Head of caudate nucleus (tissue), 42 donors: ENCODE measurements around the gene SYT1.
A peak's percentile ranks its signal among the peaks of the same experiment; 100 is the strongest.

Source experiments
- DNase-seq, 42 donors: peaks; one replicate each; pipeline versions ENCODE4 v3.0.0 to v3.0.0-alpha.2; 2020 to 2021; ENCODE audit warnings: mixed read lengths in 7 of 42
- intact Hi-C: fragments of 100-400 bp; cut with DNase I; formaldehyde crosslinking; loops from one replicate; pipeline ENCODE4 v1.15.0; 2022

Gene SYT1

GRCh38 chr12:79114896-79115295 lies 250.3 kb downstream of the SYT1 start:
- intact Hi-C loops = no loop called here
- no peak for DNase-seq

DNA sequence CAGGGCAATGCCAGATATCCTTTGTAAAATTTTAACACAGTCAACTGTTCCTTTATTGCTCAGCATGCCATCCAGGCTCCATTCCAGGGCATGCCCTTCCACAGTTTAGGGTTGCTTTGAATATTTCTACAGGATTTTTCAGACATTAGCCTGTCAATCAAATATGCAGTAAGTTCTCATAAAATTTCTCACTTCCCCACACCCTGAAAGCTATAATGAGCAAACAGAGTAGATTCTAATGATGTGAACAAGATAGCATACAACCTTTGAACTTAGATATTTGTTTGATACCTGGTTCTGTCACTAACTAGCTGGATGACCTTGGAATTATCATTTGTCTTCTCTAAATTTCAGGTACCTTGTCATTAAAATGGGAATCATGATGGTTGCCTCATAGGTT lies 251.2 kb downstream of the SYT1 start:
- DNase-seq = no peak
- intact Hi-C loops = no loop called here

- DNase-seq = no peak
- intact Hi-C loops = no loop called here
Observed at GRCh38 chr12:79119796-79120195, 255.2 kb downstream of the SYT1 start.

DNA sequence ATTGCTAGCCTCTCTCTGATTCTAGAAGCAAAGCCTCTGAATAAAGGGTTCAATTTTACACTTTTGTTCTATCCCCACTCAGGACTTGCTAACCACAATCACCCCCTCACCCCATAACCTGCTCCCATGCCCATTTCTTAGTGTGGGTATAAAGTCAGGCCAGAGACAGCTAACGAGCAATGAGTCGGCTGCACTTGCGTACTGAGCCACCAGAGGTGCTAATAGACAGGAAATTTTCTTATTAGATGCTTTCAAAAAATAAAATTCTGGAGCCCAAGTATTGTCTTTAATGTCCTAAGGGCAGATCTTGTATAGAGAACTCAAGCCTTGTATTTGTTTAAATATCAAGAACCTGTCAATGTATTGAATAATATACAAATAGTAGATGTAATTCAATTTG lies 256.9 kb downstream of the SYT1 start:
- intact Hi-C loops = no loop called here

DNA sequence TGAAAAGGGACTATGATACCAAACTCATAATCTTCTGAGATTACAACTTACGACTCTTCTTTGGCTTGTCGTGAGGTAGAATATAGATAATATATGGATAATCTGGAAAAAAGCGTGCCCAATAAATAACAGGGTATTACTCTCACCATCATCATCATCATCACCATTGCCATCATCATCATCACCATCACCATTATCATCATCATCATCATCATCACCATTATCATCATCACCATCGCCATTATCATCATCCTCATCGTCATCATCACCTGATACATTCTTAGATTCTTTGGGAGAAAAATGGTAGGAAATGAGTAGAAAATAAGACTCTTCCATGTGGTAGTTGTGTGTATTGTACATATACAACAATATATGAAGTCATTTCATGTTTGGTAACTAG lies 259.8 kb downstream of the SYT1 start:
- DNase-seq = no peak
- intact Hi-C loops = no loop called here

More for the DNA sequence above, 256.9 kb downstream of the SYT1 start:
- DNase-seq = peak in 8 of 42 donors; percentile 11 to 34 (median 23)

DNA sequence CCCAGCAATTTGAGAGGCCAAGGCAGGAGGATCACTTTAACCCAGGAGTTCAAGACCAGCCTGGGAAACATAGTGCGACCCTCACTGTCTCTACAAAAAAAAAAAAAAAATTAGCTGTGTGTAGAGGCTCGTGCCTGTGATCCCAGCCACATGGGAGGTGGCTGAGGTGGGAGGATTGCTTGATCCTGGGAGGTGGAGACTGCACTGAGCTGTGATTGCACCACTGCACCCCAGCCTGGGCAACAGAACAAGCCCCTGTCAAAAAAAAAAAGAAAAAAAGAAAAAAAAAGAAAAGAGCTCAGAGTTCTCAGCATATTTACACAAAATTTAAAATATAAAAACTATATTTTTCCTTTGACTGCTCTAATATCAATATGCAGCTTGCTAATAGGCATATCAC lies 260.8 kb downstream of the SYT1 start:
- intact Hi-C loops = no loop called here
- no peak for DNase-seq

DNA sequence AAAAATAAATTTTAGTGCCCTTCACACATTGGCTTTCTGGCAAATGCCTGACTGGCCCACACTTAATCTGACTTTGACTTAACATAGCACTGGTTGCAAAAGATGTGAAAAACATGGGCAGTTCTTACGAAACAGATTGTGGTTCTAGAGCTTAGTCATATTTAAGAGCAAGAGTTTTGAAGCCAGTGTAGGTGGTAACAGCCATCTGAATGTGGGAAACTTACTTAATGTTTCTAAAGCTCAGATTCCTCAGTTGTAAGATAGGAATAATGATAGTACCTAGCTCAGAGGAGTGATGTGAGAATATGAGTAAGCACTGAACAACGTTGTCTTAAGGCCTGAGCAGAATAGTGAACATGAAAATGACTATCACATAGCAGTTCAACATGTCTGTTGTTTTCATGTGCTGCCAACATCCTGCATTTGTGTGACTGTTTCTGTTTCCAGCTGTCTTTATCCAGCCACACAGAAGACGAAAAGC lies 262.7 kb downstream of the SYT1 start:
- peak in 1 of 42 donors; percentile 5 for DNase-seq

DNA sequence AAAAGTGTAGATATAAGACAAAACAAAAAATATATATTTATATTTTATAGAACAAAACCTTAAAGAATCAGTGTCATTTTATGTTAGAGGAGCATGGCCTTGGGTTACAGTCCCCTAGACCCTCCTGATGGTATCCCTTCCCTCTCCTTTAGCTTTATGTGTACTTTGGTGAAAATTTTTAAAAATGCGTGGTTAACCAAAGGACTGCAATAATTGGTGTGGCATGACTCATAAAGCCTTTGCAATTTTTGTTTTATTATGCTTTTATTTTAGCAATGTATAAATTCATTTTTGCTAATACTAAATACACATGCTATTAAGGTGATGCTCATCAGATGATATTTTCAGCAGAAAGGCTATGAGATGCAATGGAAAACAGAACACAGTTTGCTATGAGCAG lies 264.4 kb downstream of the SYT1 start:
- intact Hi-C loops = no loop called here
- no peak for DNase-seq

More for the DNA sequence above, 262.7 kb downstream of the SYT1 start:
- intact Hi-C loops = no loop called here

DNA sequence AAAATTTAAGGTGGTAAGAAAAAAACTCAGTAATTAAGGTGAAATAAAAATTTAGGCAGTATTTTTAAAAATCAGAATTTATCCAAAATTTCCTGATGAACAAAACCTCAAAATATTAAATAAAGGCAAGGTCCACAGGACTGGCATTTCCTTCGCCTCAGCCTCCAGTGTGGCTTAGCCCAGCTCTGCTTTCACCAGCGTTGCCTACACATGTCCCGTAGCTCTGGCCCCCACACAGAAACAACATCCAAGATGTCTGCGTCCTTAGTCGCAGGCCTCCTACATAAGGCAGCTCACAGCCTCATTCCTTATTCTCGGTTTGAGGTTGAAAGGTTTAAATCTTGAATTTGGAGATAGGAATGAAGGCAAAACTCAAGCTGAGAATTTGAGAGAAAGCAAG lies 274.3 kb downstream of the SYT1 start:
- DNase-seq = no peak
- intact Hi-C loops = no loop called here

DNA sequence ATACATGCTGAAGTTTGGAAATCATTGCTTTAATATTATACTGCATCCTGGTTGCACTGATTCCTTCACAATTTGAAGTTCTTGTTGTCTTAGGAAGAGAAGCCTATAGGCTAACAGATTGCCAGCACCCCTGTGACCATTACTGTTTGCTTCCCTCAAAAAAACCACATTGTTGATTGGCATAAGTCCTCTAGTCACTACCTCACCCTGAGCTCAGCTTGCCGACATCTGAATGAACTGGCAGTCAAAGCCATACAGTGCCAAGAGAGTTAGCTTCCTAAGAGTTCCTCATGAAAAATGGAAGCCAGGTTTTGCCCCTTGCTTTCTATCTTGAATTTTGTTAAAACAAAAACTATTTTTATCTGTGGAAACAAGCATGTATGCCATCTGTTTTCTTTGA lies 276.1 kb downstream of the SYT1 start:
- DNase-seq = no peak
- intact Hi-C loops = no loop called here

- no peak for DNase-seq
- intact Hi-C loops = no loop called here
Observed at GRCh38 chr12:79141776-79142175, 277.2 kb downstream of the SYT1 start.

GRCh38 chr12:79143803-79144202 lies 279.2 kb downstream of the SYT1 start:
- intact Hi-C loops = no loop called here
- DNase-seq = no peak

GRCh38 chr12:79151956-79152355 lies 287.4 kb downstream of the SYT1 start:
- DNase-seq = no peak
- intact Hi-C loops = no loop called here

DNA sequence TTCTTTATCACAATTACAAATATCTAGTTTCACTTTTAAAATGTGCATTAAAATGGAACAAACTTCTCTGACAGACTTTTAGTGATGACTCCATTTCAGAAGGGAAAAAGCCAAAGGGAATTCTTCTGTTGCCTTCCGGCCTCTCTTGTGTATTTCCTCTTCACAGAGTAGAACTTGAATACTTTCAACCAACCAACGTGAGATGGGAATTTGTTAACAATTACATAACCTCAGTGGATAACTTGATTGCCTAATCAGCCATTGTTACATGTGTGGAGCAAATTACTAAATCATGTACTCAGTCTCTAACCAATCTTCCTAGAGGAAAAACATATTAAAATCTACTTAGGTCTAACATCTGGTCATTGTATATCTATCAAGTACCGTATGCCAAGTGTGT lies 291.1 kb downstream of the SYT1 start:
- no peak for DNase-seq
- intact Hi-C loops = no loop called here

DNA sequence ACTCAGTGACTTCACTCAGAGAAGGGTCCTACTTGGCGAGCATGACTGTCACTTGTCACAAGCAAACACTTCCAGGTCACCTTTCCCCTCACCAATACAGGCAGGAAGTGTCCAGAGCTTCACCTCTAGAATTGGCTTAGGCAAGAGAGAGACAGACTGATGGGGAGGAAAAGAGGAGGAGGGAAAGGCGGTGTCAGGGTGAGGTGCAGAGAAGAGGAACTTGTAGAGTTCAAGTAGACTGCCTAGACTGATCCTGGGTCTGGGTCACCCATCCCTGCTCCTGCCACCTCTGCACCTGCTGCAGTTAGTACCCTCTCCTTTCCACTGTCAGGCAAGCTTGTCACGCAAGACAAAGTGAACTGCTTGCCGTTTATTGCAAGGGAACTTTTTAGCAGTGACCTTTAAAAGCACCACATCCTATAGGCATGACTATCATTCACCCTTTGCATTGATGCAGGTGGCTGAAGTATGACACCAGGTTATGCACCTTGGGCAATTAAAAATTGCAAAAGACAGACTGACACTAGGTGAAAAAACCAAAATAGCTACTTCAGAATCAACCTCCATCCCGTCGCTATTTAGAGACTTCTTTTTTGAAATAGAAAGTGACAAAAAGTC lies 292.4 kb downstream of the SYT1 start:
- intact Hi-C loops = no loop called here
- DNase-seq = no peak

DNA sequence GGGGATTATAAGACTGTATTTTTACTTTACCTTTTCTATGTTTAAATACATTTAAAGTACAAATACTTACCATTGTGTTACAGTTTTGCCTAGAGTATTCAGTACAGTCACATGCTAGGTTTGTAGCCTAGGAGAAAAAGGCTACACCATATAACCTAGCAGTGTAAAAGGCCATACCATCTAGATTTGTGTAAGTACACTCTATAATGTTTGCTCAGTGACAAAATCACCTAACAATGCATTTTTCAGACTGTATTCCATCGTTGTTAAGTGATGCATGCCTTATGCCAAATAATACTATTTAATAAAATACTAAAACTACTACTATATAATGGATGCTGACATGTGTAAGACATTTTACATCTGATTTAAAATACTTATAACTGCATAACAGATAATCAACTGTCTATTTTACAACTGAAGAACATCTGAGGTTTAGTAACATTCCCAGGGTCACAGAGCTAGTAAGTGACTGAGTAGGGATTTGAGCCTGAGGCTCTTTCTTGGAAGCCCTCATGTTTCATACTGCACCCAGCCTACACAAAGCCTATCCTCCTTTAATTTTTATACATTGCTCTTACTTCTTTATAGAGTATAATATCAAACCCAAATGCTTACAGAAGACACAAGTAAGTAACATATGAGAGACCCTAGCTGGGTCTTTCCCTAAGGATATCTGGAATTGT lies 296.8 kb downstream of the SYT1 start:
- intact Hi-C loops = no loop called here

DNA sequence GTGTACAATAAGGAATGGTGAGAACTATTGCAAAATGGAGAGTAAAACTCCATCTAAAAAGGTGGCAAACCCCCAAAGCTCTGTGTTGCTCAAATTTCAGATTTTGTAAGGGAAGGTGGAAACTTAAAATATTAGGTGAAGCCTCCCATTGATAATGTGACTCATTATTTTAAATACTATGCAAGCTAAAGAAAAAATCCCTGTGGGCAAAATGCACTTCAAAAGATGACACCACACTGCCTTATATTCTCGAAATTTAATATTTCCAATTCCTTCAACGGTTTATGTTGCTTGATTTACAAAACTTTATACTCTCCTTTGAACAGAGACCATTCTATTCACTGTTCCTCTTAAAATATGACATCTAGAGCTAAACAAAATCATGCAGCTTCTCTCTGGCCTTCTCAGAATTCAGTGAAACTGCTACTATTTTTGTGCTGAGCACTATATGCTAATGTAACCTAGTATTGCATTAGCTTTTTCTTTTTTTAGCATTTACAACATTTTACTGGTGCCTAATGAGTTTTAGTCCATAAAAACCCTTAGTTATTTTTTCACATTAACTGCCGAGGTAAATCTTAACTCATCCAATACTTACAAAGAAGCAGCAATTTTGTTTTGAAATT lies 297.7 kb downstream of the SYT1 start:
- no peak for DNase-seq
- intact Hi-C loops = no loop called here

More for the DNA sequence above, 296.8 kb downstream of the SYT1 start:
- DNase-seq = no peak

GRCh38 chr12:79162948-79163347 lies 298.4 kb downstream of the SYT1 start:
- intact Hi-C loops = no loop called here
- no peak for DNase-seq

- no peak for DNase-seq
- intact Hi-C loops = no loop called here
Observed at GRCh38 chr12:79164890-79165289, 300.3 kb downstream of the SYT1 start.

DNA sequence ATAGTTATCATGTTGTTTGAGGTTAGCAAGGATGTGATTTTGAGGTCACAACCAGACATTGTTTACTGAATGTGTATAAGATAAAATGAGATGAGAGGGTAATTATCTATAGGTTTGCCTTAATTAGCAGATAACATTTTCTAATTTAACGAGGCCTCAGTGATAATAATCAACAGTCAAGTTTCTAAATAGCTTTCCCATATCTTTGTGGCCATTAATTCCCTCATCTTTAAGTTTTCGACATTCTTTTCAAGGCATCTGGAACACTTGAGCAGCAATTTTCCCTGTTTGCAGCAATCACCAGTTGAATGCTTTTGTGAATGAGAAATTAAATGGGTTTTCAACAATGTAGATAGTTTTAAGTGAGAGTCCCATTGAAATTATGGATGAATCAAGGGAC lies 304.1 kb downstream of the SYT1 start:
- no peak for DNase-seq
- intact Hi-C loops = no loop called here

DNA sequence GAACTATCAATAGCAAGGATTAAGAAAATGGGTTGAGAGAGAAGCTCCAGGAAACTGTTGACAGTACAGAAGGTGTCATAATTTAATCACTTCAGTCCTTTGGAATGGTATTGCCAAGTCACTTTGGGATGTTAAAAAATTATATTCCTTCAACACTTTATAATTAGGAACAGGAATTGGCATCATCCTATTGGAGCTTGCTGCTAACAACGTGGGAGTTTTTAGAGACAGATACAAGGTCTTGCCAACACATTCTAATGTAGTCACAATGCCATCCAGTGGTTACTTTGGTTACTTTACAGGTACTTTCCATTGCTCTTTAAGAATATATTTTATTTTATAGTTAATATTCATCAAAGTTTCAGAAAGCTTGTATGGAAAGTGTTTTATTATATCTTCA lies 310.1 kb downstream of the SYT1 start:
- intact Hi-C loops = no loop called here
- no peak for DNase-seq
